NB4 (cell line): ENCODE results near the gene DDX59.

ENCODE experiments used
- DNase-seq: peaks from one replicate; pipeline ENCODE4 v3.0.0; 2010; ENCODE audit warnings: low read depth
- H3K4me3 ChIP-seq: one replicate; pipeline ENCODE4 v1.5.1; 2011; ENCODE audit warnings: mild to moderate bottlenecking, low read depth, low read length, moderate library complexity
- MYC ChIP-seq: IDR thresholded peaks from 2 replicates; pipeline ENCODE4 v1.6.1; 2011; ENCODE audit warnings: low read depth, low read length
- POLR2A ChIP-seq: IDR thresholded peaks from 2 replicates; pipeline ENCODE4 v1.6.1; 2011; ENCODE audit warnings: mild to moderate bottlenecking; ENCODE audit not compliant: insufficient read length; ENCODE audit errors: extremely low read depth
- TF ChIP-seq, protein P1 (sequence below): IDR thresholded peaks from 2 replicates; pipeline ENCODE4 v1.6.1; 2011; ENCODE audit warnings: low read depth, low read length
- TF ChIP-seq, protein P2 (sequence below): IDR thresholded peaks from one replicate; pipeline ENCODE4 v1.5.1; 2012; ENCODE audit warnings: low read depth, low read length

The DDX59 gene

DNA sequence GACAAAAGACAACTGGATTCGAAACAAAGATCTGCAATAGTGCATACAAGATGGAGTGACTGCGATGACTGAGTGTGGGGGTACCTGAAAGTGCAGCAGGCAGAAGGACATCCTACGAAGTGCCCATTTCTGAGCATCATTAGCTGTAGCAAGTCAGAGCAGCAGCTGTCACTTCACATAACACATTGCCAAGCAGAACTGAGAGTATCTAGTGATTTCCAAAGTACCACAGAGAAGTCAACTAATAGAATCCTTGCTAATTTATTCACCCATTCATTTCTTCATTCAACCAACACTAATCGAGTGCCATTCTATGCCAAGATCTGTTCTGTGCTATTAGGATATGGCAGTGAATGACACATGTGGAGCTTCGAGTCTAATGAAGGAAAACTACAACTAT is 37.4 kb upstream of the DDX59 start:
- TF ChIP-seq, protein P1, sequence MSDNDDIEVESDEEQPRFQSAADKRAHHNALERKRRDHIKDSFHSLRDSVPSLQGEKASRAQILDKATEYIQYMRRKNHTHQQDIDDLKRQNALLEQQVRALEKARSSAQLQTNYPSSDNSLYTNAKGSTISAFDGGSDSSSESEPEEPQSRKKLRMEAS, result no peak
- TF ChIP-seq MYC (no peak), POLR2A (no peak)
- TF ChIP-seq, protein P2, sequence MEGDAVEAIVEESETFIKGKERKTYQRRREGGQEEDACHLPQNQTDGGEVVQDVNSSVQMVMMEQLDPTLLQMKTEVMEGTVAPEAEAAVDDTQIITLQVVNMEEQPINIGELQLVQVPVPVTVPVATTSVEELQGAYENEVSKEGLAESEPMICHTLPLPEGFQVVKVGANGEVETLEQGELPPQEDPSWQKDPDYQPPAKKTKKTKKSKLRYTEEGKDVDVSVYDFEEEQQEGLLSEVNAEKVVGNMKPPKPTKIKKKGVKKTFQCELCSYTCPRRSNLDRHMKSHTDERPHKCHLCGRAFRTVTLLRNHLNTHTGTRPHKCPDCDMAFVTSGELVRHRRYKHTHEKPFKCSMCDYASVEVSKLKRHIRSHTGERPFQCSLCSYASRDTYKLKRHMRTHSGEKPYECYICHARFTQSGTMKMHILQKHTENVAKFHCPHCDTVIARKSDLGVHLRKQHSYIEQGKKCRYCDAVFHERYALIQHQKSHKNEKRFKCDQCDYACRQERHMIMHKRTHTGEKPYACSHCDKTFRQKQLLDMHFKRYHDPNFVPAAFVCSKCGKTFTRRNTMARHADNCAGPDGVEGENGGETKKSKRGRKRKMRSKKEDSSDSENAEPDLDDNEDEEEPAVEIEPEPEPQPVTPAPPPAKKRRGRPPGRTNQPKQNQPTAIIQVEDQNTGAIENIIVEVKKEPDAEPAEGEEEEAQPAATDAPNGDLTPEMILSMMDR, result no peak
- H3K4me3 ChIP-seq, result no peak overlapping the region
- DNase-seq, result no peak

DNA sequence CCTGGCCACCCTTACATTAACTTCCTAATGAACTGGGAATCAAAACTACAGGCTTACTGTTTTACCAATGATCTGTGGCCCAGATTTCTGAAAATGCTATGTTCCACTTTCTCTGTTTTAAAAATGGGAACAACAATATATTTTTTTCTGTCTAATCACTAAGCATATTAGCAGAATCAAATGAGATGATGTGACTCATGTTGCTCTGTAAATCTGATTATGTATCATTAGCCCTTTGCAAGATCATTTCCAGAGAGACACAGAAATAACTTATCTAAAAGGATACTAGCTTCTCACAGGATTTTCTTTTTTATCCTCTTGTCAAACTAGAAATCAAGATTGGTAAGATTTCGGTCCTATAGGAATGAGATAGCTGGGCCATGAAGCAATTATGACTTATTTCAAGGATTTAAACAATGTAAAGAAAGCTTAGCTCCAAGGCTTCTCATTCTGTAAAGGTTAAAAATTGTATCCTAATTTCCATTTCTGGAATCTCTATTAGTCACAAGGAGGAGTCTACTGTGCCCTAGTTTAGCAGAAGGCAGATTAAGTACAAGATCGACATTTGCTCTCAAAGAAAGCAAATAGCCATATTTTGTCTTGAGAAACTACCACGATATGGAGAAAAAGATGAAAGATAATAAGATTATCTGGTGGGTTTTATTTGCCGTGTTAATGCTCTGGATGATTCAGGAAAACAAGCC is 36.6 kb upstream of the DDX59 start:
- H3K4me3 ChIP-seq, result no peak overlapping the region
- no peak for DNase-seq
- TF ChIP-seq, protein P1, result no peak
- TF ChIP-seq POLR2A, result no peak
- no peak for TF ChIP-seq MYC
- TF ChIP-seq, protein P2, result no peak

DNA sequence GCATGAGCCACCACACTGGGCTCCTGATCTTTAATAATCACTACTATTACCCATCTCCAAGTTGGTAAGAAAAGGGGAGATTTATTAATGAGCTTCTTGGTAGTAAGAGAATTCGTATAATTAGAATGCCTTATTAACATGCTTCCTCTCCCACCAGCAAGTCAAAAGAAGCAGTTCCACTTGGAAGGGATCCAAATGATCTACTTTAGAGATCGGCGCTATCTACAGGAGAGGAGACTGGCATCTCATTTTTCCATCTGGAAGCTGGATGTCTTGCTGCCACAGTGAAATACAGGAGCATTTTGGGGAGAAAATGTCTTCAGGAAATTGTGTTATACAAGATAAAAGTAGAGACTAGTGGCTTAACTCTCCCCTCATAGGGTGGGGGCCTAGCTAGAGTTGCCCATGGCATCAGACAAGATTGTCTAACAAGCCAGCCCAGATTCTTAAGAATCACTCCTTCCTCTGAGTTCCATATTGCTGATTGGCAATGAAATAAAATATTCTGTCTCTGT is 35.3 kb upstream of the DDX59 start:
- DNase-seq, result no peak
- TF ChIP-seq, protein P2, result no peak
- TF ChIP-seq POLR2A (no peak), MYC (no peak)
- TF ChIP-seq, protein P1, result no peak
- H3K4me3 ChIP-seq, result no peak overlapping the region

DNA sequence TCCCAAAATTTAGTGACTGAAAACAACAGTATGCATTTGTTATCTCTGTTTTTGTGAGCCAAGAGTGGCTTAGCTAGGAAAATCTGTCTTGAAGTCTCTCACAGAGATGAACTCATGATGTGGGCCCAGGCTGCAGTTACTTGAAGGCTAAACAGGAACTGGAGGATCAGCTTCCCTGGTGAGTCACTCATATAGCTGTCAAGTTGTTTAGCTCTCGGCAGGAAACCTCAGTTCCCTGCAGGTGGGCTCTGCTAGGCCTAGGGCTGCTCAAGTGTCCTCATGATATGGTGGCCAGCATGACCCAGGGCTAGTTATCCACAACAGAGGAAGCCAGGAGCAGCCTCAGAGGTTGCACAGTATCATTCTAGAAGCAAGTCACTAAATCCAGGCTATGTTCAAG is 30.2 kb upstream of the DDX59 start:
- H3K4me3 ChIP-seq, result no peak overlapping the region
- TF ChIP-seq MYC, result peak; percentile 48; the same call in 1 of the 2 replicates
- TF ChIP-seq POLR2A, result no peak
- TF ChIP-seq, protein P1, result peak; percentile 80
- TF ChIP-seq, protein P2, result no peak
- DNase-seq, result peak; percentile 92

DNA sequence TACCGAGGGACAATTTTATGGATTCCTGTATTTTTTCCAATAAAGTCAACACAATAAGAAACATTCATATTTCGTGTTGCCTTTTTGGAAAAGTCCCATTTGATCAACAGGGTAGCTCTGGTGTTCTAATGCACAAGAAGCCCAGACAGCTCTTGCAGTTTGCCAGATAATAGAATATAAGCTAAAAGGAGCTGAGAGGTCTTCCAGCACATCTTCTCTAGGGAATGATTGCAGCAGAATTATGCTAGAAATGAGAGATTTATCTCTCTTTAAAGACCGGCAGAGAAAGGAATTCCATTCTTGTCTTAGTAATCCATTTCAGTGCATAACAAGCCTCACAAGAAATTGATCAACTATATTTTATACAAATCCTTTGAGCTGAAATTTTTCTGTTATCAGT is 25.0 kb upstream of the DDX59 start:
- no peak for DNase-seq
- no peak overlapping the region for H3K4me3 ChIP-seq
- TF ChIP-seq, protein P2, result no peak
- no peak for TF ChIP-seq MYC
- no peak for TF ChIP-seq POLR2A
- TF ChIP-seq, protein P1, result no peak

DNA sequence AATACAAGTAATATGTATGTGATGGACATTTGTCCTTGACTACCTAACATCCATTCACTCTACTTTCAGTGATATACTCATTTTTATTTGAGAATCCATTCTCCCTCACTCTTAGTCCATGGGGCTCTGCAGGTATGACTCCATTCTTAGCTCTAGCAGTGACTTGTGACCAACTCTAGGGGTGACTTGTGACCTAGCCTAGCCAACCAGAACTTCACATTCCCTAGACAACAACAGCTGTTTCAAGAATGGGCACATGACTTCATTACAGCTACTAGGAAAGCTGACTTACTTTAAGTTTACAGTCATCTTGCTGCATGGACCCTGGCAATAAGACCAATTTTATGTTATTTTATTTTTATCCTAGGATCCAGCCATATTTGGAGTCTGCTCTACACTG is 23.6 kb upstream of the DDX59 start:
- no peak for DNase-seq
- TF ChIP-seq, protein P2, result no peak
- TF ChIP-seq, protein P1, result no peak
- TF ChIP-seq MYC (no peak), POLR2A (no peak)
- no peak overlapping the region for H3K4me3 ChIP-seq
